ENCODE data around the gene SNRNP70. TPM values are rescaled to one million over a fixed set of nuclear protein-coding genes. Genes with fewer than 3 reads are reported as not detected.
"Not testable (repeated sequence)": the region's sequence is repeated elsewhere in the genome, so short reads cannot be mapped to it uniquely, and the experiment has no call there.

Gene SNRNP70
- polyA plus RNA-seq, 1 donor (not counting 4 experiments of a cell fraction or from before 2014, with no cell fraction given): 149 TPM

DNA sequence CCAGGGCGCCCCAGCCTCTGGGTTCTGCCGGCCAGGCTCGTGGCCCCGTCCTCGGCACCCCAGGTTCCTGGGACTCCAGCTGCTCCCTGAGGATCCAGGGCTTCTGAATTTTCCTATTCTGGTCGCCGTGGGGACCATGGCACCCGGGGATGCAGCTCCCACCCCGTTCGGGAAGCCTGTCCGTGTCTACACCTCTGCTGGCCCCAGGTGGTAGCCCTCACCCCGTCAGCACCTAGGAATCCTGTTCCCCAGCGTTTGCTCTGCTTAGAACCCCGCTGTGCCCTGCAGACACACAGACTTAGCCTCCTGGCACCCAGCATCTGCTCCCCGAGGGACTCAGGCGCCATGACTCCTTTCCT lies 35.1 kb downstream of the SNRNP70 start:
- Histone ChIP-seq H3K27ac (ENCODE audit: control insufficient read depth, insufficient read depth, low read length) (no peak overlapping the region), H2AFZ (ENCODE audit: control insufficient read depth, low read length) (no peak overlapping the region), H3K4me2 (ENCODE audit: control insufficient read depth, extremely low read depth, insufficient read depth, low read depth, low read length) (peak overlapping the region; percentile 88), H3K9me3 (ENCODE audit: control insufficient read depth, low read depth, low read length) (no peaks in the 10 kb centered on the region), H3K9ac (ENCODE audit: control insufficient read depth, extremely low read depth, insufficient read depth, low read length) (no peak overlapping the region), H3K4me1 (ENCODE audit: control insufficient read depth, extremely low read depth, insufficient read depth, low read length) (peaks cover 16% of the 10 kb centered on the region), H3K36me3 (ENCODE audit: control insufficient read depth in 2 of 2, extremely low read depth in 1 of 2, insufficient read depth in 2 of 2, low read length in 2 of 2) (no peaks in the 10 kb centered on the region), H3K79me2 (ENCODE audit: control insufficient read depth, insufficient read depth, low read length) (no peaks in the 10 kb centered on the region), H3K27me3 (ENCODE audit: control insufficient read depth, extremely low read depth, insufficient read depth, low read length) (no peaks in the 10 kb centered on the region), H3K4me3 (ENCODE audit: control insufficient read depth in 2 of 3, extremely low read depth in 1 of 3, insufficient read depth in 2 of 3, low read depth in 1 of 3, low read length in 3 of 3) (peak overlapping the region; percentile 55 to 85 (median 68)), H4K20me1 (ENCODE audit: control insufficient read depth, extremely low read depth, insufficient read depth, low read length) (no peaks in the 10 kb centered on the region), H3K9me1 (ENCODE audit: control insufficient read depth, extremely low read depth, insufficient read depth, low read length) (no peaks in the 10 kb centered on the region)
- DNase-seq (ENCODE audit: low read depth, low spot score): no peak
- TF ChIP-seq, protein P1, sequence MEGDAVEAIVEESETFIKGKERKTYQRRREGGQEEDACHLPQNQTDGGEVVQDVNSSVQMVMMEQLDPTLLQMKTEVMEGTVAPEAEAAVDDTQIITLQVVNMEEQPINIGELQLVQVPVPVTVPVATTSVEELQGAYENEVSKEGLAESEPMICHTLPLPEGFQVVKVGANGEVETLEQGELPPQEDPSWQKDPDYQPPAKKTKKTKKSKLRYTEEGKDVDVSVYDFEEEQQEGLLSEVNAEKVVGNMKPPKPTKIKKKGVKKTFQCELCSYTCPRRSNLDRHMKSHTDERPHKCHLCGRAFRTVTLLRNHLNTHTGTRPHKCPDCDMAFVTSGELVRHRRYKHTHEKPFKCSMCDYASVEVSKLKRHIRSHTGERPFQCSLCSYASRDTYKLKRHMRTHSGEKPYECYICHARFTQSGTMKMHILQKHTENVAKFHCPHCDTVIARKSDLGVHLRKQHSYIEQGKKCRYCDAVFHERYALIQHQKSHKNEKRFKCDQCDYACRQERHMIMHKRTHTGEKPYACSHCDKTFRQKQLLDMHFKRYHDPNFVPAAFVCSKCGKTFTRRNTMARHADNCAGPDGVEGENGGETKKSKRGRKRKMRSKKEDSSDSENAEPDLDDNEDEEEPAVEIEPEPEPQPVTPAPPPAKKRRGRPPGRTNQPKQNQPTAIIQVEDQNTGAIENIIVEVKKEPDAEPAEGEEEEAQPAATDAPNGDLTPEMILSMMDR (optimal IDR thresholded peaks at IDR 0.05 in 1 of 3, IDR thresholded peaks at IDR 0.05 in 1 of 3, conservative IDR thresholded peaks at IDR 0.05 in 1 of 3; ENCODE audit: extremely low read depth in 1 of 3, insufficient read depth in 2 of 3, low read length in 3 of 3): no peak
- no peak for TF ChIP-seq EZH2 (IDR thresholded peaks at IDR 0.05; ENCODE audit: low read length)
- FAIRE-seq: no peak
- dilution Hi-C loops (cut with MboI; ENCODE audit: extremely low pct_ligation_motif_present, low sequenced_read_pairs): no loop called here

DNA sequence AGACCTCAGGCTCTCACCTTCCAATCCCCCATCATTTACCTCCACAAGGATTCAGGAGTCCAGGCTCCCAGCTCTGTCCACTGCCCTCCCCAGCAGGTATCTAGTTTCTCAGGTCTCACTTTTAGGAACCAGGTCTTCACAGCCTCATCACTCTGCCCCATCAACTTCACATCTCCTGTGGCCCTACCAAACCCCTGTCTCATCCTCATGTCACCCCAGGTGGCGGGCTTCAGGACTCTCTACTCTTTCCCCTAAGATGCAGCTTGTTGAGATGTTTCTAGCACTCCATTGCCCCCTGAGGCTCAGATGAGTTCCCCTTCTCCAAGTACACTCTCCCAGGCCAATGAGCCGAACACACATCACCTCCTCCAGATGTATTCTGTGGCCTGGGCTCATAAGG lies 35.6 kb downstream of the SNRNP70 start:
- no peaks in the 10 kb centered on the region for H3K9me3 ChIP-seq (ENCODE audit: control insufficient read depth, low read depth, low read length)
- no peaks in the 10 kb centered on the region for H4K20me1 ChIP-seq (ENCODE audit: control insufficient read depth, extremely low read depth, insufficient read depth, low read length)
- FAIRE-seq: no peak
- no peak overlapping the region for H2AFZ ChIP-seq (ENCODE audit: control insufficient read depth, low read length)
- H3K27ac ChIP-seq (ENCODE audit: control insufficient read depth, insufficient read depth, low read length): no peak overlapping the region
- no peak overlapping the region for H3K9ac ChIP-seq (ENCODE audit: control insufficient read depth, extremely low read depth, insufficient read depth, low read length)
- H3K79me2 ChIP-seq (ENCODE audit: control insufficient read depth, insufficient read depth, low read length): no peaks in the 10 kb centered on the region
- H3K4me3 ChIP-seq (ENCODE audit: control insufficient read depth in 2 of 3, extremely low read depth in 1 of 3, insufficient read depth in 2 of 3, low read depth in 1 of 3, low read length in 3 of 3): no peak overlapping the region
- H3K36me3 ChIP-seq (ENCODE audit: control insufficient read depth in 2 of 2, extremely low read depth in 1 of 2, insufficient read depth in 2 of 2, low read length in 2 of 2): no peaks in the 10 kb centered on the region
- no peak for DNase-seq (ENCODE audit: low read depth, low spot score)
- dilution Hi-C loops (cut with MboI; ENCODE audit: extremely low pct_ligation_motif_present, low sequenced_read_pairs): no loop called here
- no peaks in the 10 kb centered on the region for H3K27me3 ChIP-seq (ENCODE audit: control insufficient read depth, extremely low read depth, insufficient read depth, low read length)
- peaks cover 16% of the 10 kb centered on the region for H3K4me1 ChIP-seq (ENCODE audit: control insufficient read depth, extremely low read depth, insufficient read depth, low read length)
- H3K9me1 ChIP-seq (ENCODE audit: control insufficient read depth, extremely low read depth, insufficient read depth, low read length): no peaks in the 10 kb centered on the region
- TF ChIP-seq EZH2 (IDR thresholded peaks at IDR 0.05; ENCODE audit: low read length): no peak
- TF ChIP-seq, protein P1 (optimal IDR thresholded peaks at IDR 0.05 in 1 of 3, IDR thresholded peaks at IDR 0.05 in 1 of 3, conservative IDR thresholded peaks at IDR 0.05 in 1 of 3; ENCODE audit: extremely low read depth in 1 of 3, insufficient read depth in 2 of 3, low read length in 3 of 3): no peak
- H3K4me2 ChIP-seq (ENCODE audit: control insufficient read depth, extremely low read depth, insufficient read depth, low read depth, low read length): peak overlapping the region; percentile 88

- H3K27ac ChIP-seq (ENCODE audit: control insufficient read depth, insufficient read depth, low read length); H3K4me3 ChIP-seq (ENCODE audit: control insufficient read depth in 2 of 3, extremely low read depth in 1 of 3, insufficient read depth in 2 of 3, low read depth in 1 of 3, low read length in 3 of 3); H4K20me1 ChIP-seq (ENCODE audit: control insufficient read depth, extremely low read depth, insufficient read depth, low read length); H3K27me3 ChIP-seq (ENCODE audit: control insufficient read depth, extremely low read depth, insufficient read depth, low read length); H3K9me1 ChIP-seq (ENCODE audit: control insufficient read depth, extremely low read depth, insufficient read depth, low read length); H3K36me3 ChIP-seq (ENCODE audit: control insufficient read depth in 2 of 2, extremely low read depth in 1 of 2, insufficient read depth in 2 of 2, low read length in 2 of 2); H2AFZ ChIP-seq (ENCODE audit: control insufficient read depth, low read length); FAIRE-seq; dilution Hi-C loops (cut with MboI; ENCODE audit: extremely low pct_ligation_motif_present, low sequenced_read_pairs); DNase-seq (ENCODE audit: low read depth, low spot score); H3K9me3 ChIP-seq (ENCODE audit: control insufficient read depth, low read depth, low read length); H3K4me2 ChIP-seq (ENCODE audit: control insufficient read depth, extremely low read depth, insufficient read depth, low read depth, low read length); H3K9ac ChIP-seq (ENCODE audit: control insufficient read depth, extremely low read depth, insufficient read depth, low read length); H3K79me2 ChIP-seq (ENCODE audit: control insufficient read depth, insufficient read depth, low read length): not testable (repeated sequence)
- H3K4me1 ChIP-seq (ENCODE audit: control insufficient read depth, extremely low read depth, insufficient read depth, low read length): peaks cover 16% of the 10 kb centered on the region
Measured at GRCh38 chr19:49121841-49122240, 36.6 kb downstream of the SNRNP70 start.

DNA sequence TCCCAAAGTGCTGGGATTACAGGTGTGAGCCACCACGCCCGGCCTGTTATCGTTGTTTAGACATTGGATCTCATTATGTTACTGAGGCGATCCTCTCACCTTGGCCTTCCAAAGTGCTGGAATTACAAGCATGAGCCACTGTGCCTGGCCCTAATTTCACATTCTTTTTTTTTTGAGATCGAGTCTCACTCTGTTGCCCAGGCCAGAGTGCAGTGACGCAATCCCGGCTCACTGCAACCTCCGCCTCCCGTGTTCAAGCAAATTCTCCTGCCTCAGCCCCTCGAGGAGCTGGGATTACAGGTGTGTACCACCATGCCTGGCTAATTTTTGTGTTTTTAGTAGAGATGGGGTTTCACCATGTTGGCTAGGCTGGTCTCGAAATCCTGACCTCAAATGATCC lies 38.0 kb downstream of the SNRNP70 start:
- H3K27me3 ChIP-seq (ENCODE audit: control insufficient read depth, extremely low read depth, insufficient read depth, low read length); H3K4me3 ChIP-seq (ENCODE audit: control insufficient read depth in 2 of 3, extremely low read depth in 1 of 3, insufficient read depth in 2 of 3, low read depth in 1 of 3, low read length in 3 of 3); H3K4me2 ChIP-seq (ENCODE audit: control insufficient read depth, extremely low read depth, insufficient read depth, low read depth, low read length); H3K9ac ChIP-seq (ENCODE audit: control insufficient read depth, extremely low read depth, insufficient read depth, low read length); DNase-seq (ENCODE audit: low read depth, low spot score); H3K9me3 ChIP-seq (ENCODE audit: control insufficient read depth, low read depth, low read length); H3K9me1 ChIP-seq (ENCODE audit: control insufficient read depth, extremely low read depth, insufficient read depth, low read length); H3K36me3 ChIP-seq (ENCODE audit: control insufficient read depth in 2 of 2, extremely low read depth in 1 of 2, insufficient read depth in 2 of 2, low read length in 2 of 2); H3K79me2 ChIP-seq (ENCODE audit: control insufficient read depth, insufficient read depth, low read length); H4K20me1 ChIP-seq (ENCODE audit: control insufficient read depth, extremely low read depth, insufficient read depth, low read length); H3K27ac ChIP-seq (ENCODE audit: control insufficient read depth, insufficient read depth, low read length); H2AFZ ChIP-seq (ENCODE audit: control insufficient read depth, low read length); dilution Hi-C loops (cut with MboI; ENCODE audit: extremely low pct_ligation_motif_present, low sequenced_read_pairs); FAIRE-seq: not testable (repeated sequence)
- H3K4me1 ChIP-seq (ENCODE audit: control insufficient read depth, extremely low read depth, insufficient read depth, low read length): peaks cover 12% of the 10 kb centered on the region

Data from keratinocyte (primary cell).